HEK293 (cell line): Measurements from ENCODE around the gene TMEM273.

Experiments
- CTCF ChIP-seq: fragments of 450-650 bp; formaldehyde crosslinking; IDR thresholded peaks from 2 replicates; pipeline ENCODE4 v1.5.1; 2016; ENCODE audit warnings: missing biosample characterization, missing genetic modification characterization
- INSM2 ChIP-seq: fragments of 450-650 bp; formaldehyde crosslinking; IDR thresholded peaks from 2 replicates; pipeline ENCODE4 v1.5.1; 2016; ENCODE audit warnings: missing biosample characterization, missing genetic modification characterization
- OVOL3 ChIP-seq: fragments of 450-650 bp; formaldehyde crosslinking; IDR thresholded peaks from 2 replicates; pipeline ENCODE4 v1.5.1; 2016; ENCODE audit warnings: missing biosample characterization, missing genetic modification characterization
- SP2 ChIP-seq: fragments of 450-650 bp; formaldehyde crosslinking; IDR thresholded peaks from 2 replicates; pipeline ENCODE4 v1.5.1; 2016; ENCODE audit warnings: missing biosample characterization, missing genetic modification characterization
- ZNF138 ChIP-seq: fragments of 450-650 bp; formaldehyde crosslinking; IDR thresholded peaks from 2 replicates; pipeline ENCODE4 v1.5.1; 2016; ENCODE audit warnings: missing biosample characterization, missing genetic modification characterization, borderline replicate concordance
- ZNF184 ChIP-seq: fragments of 450-650 bp; IDR thresholded peaks from 2 replicates; pipeline ENCODE4 v1.5.1; 2018; ENCODE audit warnings: missing biosample characterization, mild to moderate bottlenecking, missing genetic modification characterization
- ZNF239 ChIP-seq: fragments of 450-650 bp; formaldehyde crosslinking; IDR thresholded peaks from 2 replicates; pipeline ENCODE4 v1.5.1; 2016; ENCODE audit warnings: missing biosample characterization, missing genetic modification characterization
- ZNF274 ChIP-seq, 2 experiments: fragments of 200-500 bp in 1 of 2; fragments of 450-650 bp in 1 of 2; sonication (Bioruptor generic) in 1 of 2; formaldehyde crosslinking in 1 of 2; IDR thresholded peaks; 2 replicates each; pipeline versions ENCODE4 v1.5.1 to v1.6.1; 2014 to 2016; ENCODE audit warnings: borderline replicate concordance in 1 of 2, inconsistent platforms in 1 of 2, low read length in 1 of 2, missing biosample characterization in 1 of 2, missing genetic modification characterization in 1 of 2
- ZNF670 ChIP-seq: fragments of 450-650 bp; formaldehyde crosslinking; IDR thresholded peaks from 2 replicates; pipeline ENCODE4 v1.5.1; 2016; ENCODE audit warnings: missing biosample characterization, missing genetic modification characterization, low read depth

GRCh38 chr10:49139846-49140195 lies 48.4 kb downstream of the TMEM273 start:
- no peak for TF ChIP-seq OVOL3
- TF ChIP-seq SP2 (tag by site-specific recombination): no peak
- no peak for TF ChIP-seq INSM2
- no peak for TF ChIP-seq CTCF (tag by site-specific recombination)
- no peak for TF ChIP-seq ZNF239 (tag by site-specific recombination)
- no peak for TF ChIP-seq ZNF184 (tag by site-specific recombination)
- no peak for TF ChIP-seq ZNF138
- no peak for TF ChIP-seq ZNF274 (IDR thresholded peaks at IDR 0.05; ENCODE audit: low read length)
- TF ChIP-seq ZNF274 (tag by site-specific recombination; IDR thresholded peaks at IDR 0.05; ENCODE audit: borderline replicate concordance): no peak
- no peak for TF ChIP-seq ZNF670 (tag by site-specific recombination)
